Activated CD8-positive, alpha-beta memory T cell treated with anti-CD3 and anti-CD28 coated beads for 48 hours (primary cell): ENCODE measurements around the gene C17orf100.
"Not testable (repeated sequence)": the region's sequence is repeated elsewhere in the genome, so short reads cannot be mapped to it uniquely, and the experiment has no call there.

Source experiments
- DNase-seq, 3 experiments: peaks; one replicate each; pipeline ENCODE4 v3.0.0-alpha.2; 2020; ENCODE audit warnings: low read depth in 2 of 3, low spot score in 2 of 3

Gene C17orf100

DNA sequence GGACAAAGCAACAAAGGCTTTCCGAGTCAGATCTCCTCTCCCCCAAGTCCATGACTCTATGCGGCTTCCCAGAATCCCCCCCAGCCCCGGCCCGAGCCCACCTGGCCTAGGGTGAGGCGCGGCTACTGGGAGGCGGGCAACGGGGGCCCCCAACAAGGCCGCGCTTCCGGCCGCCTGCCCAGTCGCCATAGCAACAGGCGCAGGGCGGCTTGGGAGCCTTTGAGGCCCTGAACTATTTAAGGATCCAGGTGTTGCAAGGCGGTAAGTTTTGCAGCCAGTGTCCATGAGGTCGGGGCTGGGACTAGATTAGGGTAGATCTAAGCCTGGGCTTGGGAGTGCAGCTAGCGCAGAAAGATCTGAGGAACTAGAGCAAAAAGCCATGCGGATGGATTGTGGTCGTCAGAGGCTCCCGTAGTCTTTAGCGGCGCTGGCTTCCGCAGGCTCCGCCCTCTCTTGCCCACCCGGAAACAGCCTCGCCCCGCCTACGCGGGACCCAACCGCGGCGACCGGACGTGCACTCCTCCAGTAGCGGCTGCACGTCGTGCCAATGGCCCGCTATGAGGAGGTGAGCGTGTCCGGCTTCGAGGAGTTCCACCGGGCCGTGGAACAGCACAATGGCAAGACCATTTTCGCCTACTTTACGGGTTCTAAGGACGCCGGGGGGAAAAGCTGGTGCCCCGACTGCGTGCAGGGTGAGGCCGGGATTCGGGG is 10.9 kb upstream of the C17orf100 start, which contains the start of the genes KIAA0753 and TXNDC17:
Gene KIAA0753, minus strand, starts transcription at position 176 of the 711 bp plus-strand sequence. CDS start 5,608 bp downstream, outside the sequence.
Gene TXNDC17, plus strand, starts transcription at position 525 of the 711 bp plus-strand sequence. Its CDS starts 23 bp downstream, at position 548.
- DNase-seq = peak; percentile 90 to 91 (median 91)

DNA sequence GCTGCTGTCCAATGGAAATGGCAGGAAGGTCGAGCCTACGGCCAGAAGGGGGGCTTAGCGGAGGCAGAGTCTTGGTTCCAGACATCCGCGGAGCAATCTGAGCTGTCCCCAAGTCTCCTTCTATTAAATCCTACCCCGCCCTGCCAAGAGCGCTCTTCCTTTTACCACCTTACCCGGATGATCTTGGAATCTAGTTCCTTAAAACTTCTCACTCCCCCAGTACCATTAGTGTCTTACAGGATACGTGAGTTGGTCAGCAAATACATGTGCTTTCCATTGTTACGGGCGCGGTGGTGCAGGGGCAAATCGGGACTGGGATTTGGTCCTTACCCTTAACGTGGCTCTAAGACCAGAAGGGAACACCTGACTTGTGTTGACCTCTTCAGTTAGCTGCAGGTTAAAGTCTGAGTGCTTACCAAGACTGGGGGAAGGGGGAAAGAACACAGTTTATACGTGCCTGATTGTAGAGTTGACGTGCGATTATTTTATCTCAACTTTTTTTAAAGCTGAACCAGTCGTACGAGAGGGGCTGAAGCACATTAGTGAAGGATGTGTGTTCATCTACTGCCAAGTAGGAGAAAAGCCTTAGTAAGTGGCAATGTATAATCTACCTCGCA is 10.2 kb upstream of the C17orf100 start:
- no peak for DNase-seq

DNA sequence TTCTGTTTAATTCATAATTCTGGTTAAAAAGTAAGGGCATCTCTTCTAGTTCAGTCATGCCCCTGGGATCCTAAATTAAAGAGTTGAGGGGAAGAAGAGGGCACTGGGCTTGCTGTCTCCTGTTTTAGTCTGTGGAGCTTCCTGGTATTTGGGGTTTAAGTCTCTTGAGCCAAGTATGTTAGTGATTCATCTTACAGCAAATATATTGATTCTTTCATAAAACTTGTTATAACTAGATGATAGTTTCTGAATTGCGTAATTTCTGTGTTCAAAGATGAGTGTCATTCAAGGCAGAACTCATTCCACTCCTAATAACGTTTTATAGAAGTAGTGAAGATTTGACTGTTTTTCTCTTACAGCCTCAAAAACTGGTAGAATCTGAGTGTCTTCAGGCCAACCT is 9.0 kb upstream of the C17orf100 start:
- DNase-seq = no peak

DNA sequence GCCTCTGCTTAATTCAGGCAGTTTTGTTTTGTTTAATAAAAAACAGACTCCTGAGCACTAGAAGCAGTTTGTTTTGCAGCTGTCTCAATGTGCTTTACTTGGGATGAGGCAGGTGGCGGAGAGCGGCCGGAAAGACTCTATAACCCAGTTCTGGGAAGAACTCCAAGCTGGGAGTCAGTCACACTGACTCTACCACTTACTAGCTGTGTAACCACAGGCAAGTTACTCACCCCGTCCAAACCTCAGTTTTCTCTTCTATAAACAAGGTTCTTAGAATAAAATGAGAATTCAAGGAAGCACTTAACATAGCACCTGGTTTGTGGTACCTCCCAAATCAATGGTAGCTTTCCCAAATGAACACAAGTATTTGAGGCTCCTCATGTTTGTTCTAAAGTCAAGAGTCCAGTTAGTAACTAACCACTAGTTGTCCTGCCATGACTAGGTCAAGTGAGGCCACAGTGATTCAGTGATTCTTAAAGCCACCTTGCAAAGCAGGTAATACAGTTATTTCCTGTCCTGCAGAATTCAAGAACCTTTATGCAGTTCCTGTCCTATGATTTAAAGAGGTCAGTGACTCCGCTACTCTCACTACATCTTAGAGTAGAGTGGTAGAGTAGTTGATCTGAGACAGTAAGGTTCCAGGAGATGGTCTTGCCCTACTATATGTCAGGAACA is 8.0 kb upstream of the C17orf100 start:
- no peak for DNase-seq

DNA sequence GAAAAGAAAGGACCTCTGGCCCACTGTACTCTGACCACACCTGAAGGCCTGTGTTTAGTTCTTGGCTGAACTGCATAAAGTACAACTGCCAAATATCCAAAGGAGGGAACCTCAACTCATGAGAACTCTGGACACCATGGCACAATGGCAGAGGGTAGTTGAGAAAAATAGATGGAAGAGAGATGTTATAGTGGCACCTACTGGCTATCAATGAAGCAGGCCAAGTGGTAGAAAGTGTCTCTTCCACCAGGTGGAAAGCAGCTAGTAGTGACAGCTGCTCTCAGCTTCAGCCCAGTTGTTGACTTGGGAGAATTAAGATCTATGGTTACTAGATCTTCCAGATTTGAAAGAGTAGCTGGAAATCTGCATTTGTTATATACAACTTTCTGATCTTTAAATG is 3.4 kb upstream of the C17orf100 start:
- no peak for DNase-seq

DNA sequence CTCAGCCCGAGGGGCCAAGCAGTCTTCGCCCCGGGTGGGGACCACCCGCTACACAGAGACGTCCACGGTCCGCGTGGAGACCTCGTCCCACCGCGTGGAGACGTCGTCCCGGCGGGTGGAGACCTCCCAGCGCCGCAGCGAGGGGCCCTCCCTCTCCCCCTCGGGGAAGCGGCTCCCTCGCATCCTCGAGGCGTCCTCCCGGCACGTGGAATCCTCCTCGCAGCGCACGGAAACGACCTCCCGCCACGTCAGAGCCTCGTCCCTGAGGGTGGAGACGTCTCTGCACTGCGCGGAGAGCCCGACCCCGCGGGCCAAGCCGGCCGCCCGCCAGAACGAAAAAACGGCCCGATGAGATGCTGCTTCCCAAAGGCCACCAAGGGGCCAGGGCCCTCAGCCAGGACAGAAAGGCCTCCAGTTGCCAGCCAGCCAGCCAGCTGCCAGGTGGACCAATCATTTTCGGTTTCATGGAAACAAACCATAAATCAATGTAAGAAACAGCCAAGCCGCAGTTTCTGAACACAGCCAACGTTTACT is 424 bp downstream of the C17orf100 start:
- no peak for DNase-seq

DNA sequence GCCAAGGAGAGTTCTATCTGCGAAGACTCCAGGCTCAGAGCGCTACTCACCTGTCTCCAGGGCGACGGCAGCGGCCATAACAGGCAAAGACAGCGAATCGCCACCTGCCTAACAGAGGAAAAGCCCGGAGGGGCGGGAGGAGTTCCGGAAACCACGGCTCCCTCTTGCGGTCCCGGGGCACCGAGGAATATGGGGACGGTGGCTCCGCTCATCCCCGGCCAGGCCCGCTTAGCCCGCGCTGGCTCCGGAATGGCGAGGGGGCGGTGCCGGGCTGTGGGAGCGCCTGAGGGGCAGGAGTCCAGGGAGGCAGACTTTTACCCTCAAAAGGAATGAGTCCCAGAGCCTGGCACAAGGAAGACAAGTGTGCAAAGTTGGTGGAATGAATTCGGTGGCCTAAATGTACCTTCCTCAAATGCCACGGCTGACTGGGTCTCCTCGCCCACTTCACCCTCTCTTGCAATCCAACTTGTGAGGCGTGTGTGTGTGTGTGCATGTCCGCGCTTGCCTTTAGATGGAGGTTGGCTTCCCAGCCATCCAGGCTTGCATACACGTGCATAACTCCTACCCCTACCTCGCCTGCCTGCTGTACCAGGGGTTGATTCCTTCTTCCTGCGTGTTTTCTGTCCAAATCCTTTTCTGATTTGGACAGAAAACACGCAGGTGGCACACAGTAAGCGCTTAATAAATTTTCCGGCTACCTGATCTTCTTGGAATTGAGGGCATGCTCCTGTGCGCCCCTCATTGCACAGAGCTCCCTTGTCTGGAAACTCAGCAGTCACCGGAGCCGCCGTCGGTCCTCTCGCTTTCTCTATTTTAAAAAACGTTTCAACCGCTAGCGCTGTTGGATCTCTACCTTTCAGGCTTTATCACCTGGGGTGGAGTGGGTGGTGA is 3.5 kb downstream of the C17orf100 start:
- no peak for DNase-seq

DNA sequence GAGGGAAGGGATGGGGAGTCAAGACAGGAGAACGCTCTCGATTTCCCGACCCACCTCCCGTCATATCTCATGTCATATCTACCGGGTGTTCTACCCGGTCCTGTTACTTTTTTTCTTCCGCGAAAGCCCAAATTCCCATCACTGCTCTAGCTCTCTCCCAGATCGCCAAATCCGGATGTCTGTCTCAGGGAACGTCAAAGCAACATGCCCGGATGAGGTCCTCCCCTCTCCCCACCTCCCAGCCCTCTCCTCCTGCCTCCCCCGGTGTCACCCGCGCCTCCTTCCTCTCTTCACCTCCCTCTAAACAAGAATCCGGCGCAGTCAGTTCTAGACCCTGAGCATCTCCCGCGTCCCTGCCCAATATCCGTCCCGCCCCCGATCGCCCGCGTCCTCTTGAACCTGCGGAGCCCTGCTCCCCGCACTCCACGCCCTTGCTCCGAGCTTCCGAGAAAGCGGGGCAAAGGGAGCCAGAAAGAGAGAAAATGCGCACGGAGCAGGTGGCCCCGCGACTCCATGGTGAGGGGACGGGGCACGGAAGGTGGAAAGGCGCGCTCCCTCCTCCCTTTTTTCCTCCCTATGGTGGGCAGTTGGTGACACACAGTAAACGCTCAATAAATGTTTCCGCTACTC is 4.3 kb downstream of the C17orf100 start:
- DNase-seq = not testable (repeated sequence)

DNA sequence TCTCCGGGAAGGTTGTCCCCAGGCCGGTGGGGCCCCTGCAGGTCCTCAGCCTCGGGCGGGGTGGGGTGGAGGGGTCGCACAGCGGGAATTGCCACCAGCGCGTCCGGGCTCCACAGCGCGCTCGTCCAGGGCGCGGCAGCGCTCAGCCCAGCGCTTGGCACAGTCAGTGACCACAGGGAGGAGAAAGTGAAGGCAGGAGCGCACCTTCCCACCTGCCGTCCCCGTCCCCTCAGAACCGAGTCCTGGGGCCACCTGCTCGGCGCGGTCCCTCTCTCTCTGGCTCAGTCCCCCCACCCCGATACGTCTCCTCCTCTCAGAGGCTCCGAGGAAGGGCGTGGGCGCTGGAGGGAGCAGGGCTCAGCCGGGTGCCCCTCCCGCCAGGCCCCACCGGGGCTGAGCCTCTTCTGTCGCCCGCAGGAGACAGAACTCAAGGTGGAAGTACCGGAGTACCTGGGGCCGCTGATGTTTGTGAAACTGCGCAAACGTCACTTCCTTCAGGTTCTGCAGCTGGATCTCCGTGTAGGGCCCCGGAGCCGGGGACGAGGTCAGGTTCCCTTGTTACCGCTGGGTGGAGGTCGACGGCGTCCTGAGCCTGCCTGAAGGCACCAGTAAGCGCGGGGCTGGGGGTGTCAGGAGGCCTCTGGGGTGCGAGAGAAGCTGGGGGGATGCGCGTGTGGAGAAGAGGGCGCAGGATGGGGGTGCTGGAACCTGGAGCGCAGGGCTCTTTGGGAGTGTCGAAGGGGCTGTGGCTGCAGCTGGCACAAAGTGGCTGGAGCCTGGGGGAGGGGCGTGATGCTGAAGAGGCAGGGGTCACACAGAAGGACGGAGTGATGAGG is 5.5 kb downstream of the C17orf100 start:
- not testable (repeated sequence) for DNase-seq

DNA sequence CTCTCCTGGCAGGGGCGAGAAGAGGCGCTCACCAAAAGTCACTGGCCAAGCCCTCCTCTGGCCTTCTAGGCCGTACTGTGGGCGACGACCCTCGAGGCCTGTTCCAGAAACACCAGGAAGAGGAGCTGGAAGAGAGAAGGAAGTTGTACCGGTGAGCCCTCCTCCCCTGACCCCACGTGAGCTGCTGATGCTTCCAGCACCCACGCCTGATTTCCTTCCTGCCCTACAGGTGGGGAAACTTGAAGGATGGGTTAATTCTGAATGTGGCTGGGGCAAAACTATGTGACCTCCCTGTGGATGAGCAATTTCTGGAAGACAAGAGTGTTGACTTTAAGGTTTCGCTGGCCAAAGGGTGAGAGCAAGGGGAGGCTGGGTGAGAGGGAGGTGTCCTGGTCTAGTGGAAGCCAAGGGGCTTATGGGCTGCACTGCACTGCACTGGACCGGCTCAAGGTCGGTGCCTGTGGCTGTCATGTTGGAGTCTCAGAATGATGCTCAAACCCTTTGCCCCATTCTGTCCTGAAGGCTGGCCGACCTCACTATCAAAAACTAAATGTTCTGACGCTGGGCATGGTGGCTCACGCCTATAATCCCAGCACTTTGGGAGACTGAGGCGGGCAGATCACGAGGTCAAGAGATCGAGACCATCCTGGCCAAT is 6.2 kb downstream of the C17orf100 start:
- DNase-seq = no peak

DNA sequence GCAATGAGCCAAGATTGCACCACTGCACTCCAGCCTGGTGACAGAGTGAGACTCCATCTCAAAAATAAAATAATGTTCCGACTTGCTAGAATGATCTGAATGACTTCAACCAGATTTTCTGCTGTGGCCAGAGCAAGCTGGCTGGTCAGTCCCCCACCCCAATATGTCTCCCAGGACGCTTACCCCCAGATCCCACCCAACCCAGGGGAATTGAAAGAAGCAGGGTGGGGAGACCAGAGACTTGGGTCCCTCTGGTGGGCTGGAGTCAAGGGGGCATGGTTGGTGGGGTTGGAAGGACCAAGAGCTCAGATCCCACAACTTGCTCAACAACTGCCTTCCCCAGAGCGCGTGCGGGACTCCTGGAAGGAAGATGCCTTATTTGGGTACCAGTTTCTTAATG is 6.8 kb downstream of the C17orf100 start:
- DNase-seq = not testable (repeated sequence)

DNA sequence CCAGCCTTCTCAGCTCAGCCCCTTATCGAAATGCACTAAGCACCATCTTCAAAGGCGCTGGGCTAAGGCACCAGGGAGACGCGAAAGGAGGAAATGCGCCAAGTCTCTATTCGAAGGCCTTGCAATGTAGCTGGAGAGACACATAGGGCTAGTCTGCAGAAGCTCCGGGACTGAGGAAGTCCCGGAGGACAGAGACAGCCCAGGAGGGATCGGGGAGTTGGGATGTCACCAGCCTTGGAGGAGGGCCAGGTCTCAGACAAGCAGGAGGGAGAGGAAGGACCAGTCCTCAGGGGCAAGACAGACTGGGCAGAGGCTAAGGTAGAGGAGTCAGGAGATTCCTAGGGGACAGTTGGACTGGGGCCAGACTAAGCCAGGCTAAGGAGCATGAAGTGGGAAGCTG is 8.5 kb downstream of the C17orf100 start:
- no peak for DNase-seq

DNA sequence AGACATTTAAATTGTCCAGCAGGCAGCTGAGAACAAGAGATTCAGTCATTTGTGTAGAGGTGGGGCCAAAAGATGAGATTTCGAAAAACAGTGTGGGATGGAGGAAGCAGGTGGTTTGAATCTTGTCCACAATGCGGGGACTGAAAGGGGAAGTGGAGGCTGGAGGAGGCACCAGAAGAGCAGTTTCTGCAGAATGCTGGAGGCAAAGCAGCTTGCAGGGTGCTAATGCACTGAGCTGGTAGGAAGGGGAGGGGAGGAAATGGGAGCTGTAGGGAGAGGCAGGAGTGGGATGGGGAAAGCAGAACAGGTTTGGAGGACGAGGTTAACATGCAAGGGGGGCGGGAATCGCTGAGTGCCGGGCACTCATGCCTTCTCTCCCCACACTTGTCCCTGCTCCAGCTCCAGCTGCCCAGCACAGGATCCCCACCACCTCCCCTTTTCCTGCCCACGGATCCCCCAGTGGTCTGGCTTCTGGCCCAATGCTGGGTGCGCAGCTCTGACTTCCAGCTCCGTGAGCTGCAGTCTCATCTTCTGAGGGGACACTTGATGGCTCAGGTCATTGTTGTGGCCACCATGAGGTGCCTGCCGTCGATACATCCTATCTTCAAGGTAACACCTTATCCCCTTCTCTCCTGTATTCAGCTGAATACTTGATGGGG is 9.4 kb downstream of the C17orf100 start:
- DNase-seq = no peak

DNA sequence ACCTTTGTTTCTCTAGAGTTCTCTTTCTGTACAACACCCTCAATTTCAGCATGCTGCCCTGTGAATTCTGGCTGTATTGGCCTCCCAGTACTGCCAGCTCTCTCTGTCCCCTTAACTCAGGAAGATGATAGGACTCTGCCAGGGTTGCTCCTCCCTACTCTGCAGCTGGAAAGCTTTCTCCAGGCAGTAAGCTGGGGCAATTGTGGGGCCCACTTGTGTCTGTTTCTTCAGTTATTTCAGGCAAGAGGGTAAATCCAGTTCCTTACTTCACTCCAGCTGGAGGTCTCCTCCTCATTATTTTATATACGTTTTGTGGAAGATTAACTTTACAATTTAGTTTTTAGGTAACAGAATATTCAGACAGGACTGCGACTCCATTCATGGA is 9.9 kb downstream of the C17orf100 start:
- no peak for DNase-seq

DNA sequence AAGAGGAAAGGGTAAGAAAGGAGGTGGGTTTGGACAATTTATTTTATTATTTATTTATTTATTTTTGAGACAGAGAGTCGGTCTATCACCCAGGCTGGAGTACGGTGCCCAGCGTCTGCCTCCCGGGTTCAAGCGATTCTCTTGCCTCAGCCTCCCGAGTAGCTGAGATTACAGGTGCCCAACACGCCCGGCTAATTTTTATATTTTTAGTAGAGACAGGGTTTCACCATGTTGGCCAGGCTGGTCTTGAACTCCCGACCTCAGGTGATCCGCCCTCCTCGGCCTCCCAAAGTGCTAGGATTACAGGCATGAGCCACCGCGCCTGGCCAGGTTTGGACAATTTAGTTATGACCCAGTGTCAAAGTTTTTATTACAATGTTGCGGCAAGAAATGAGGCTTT is 11.6 kb downstream of the C17orf100 start:
- DNase-seq = not testable (repeated sequence)

DNA sequence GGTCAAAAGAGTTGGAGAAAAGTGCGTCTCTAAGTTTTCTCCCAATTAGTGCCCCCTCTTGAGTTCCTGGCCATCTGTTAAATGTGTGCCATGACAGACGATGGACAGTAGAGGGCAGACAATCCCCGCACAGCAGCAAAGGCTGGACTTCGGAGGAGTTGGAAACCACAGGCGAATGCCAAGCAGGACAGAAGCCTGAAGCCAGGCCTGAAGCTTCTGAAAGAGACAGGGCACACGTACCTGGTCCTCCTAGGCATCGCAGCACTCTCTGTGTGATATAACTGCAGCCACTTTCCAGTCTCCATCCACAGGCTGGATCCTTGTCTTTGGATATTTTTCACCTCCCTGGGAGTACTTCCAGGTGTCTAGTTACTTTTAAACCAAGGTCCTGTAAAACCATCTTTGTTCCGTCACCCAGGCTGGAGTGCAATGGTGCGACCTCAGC is 14.5 kb downstream of the C17orf100 start:
- no peak for DNase-seq

DNA sequence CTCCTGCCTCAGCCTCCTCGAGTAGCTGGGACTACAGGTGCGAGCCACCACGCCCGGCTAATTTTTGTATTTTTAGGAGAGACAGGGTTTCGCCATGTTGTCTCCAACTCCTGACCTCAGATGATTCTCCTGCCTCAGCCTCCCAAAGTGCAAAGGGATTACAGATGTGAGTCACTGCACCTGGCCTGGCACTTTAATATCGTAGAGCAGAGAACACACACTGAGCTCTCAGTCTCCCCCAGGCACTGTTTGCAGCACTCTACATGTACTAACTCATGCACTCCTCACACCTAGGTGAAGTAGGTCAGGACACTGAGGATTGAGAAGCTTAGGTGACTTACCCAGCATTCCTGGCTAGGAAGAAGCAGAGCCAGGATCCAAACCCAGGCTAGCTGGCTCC is 15.0 kb downstream of the C17orf100 start:
- no peak for DNase-seq

DNA sequence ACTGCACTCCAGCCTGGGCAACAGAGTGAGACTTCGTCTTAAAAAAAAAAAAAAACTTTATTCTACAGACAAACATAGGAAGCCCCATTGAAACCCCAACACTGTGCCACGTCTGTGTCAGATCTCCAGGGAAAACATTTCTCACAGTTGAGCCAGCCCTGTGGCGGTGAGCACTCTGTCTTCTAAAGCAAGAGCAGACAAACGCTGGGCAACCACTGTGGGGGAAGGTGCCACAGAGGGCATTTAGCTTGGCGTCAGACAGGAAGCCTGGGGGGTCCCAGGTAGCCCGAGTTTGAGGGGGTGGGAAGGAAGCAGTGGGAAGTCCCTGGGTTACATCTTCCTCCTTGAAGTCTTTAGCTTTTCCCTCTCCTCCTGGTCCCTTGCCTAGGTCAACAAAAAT is 16.0 kb downstream of the C17orf100 start:
- no peak for DNase-seq
